Calu3 (cell line): Measurements from ENCODE around the gene MBNL1. TPM values are rescaled to one million over a fixed set of nuclear protein-coding genes. Genes with fewer than 3 reads are reported as not detected.

Experiments
- BruUV-seq: library from RNA; stranded (reverse); fragments of 400-500 nt; replicated peaks from 2 replicates; lab custom pipeline; 2021; lab: Mats Ljungman, UMichigan
- CTCF ChIA-PET: fragments of 300-600 bp; sonication (Branson Sonifier 250); formaldehyde crosslinking; loops from one replicate; lab custom pipeline; 2022; ENCODE audit warnings: antibody characterized with exemption; lab: Charles Lee
- DNase-seq: peaks from one replicate; pipeline ENCODE4 v3.0.0; 2022
- H3K27ac Mint-ChIP-seq: one replicate; pipeline ENCODE4 v1.8.0; 2022; ENCODE audit warnings: mixed read lengths; ENCODE audit not compliant: unreplicated experiment
- H3K27me3 Mint-ChIP-seq: one replicate; pipeline ENCODE4 v1.8.0; 2022; ENCODE audit warnings: mixed read lengths; ENCODE audit not compliant: unreplicated experiment
- H3K36me3 Mint-ChIP-seq: one replicate; pipeline ENCODE4 v1.8.0; 2022; ENCODE audit warnings: mild to moderate bottlenecking, moderate library complexity, mixed read lengths; ENCODE audit not compliant: insufficient read depth, unreplicated experiment
- H3K4me1 Mint-ChIP-seq: one replicate; pipeline ENCODE4 v1.8.0; 2022; ENCODE audit warnings: mild to moderate bottlenecking, low read depth, mixed read lengths; ENCODE audit not compliant: unreplicated experiment
- H3K4me3 Mint-ChIP-seq: one replicate; pipeline ENCODE4 v1.8.0; 2022; ENCODE audit warnings: mild to moderate bottlenecking, low read depth, moderate library complexity, mixed read lengths; ENCODE audit not compliant: unreplicated experiment
- H3K9me3 Mint-ChIP-seq: one replicate; pipeline ENCODE4 v1.8.0; 2022; ENCODE audit warnings: low read depth, mixed read lengths; ENCODE audit not compliant: unreplicated experiment
- intact Hi-C: fragments of 100-400 bp; cut with micrococcal nuclease; formaldehyde crosslinking; loops from one replicate; pipeline ENCODE4 v1.10.0; 2022; ENCODE audit not compliant: unreplicated experiment
- total RNA-seq: library from RNA; stranded (reverse); gene quantifications from 2 replicates; pipeline ENCODE4 v1.2.3, GENCODE V29; 2022
- TF ChIP-seq, protein P1 (sequence below): fragments of 200-600 bp; IDR thresholded peaks from one replicate; pipeline ENCODE4 v1.8.0; 2022; ENCODE audit warnings: antibody characterized with exemption; ENCODE audit not compliant: unreplicated experiment

Gene MBNL1
- total RNA-seq, 1 experiment from 2014 or later = 183 TPM

DNA sequence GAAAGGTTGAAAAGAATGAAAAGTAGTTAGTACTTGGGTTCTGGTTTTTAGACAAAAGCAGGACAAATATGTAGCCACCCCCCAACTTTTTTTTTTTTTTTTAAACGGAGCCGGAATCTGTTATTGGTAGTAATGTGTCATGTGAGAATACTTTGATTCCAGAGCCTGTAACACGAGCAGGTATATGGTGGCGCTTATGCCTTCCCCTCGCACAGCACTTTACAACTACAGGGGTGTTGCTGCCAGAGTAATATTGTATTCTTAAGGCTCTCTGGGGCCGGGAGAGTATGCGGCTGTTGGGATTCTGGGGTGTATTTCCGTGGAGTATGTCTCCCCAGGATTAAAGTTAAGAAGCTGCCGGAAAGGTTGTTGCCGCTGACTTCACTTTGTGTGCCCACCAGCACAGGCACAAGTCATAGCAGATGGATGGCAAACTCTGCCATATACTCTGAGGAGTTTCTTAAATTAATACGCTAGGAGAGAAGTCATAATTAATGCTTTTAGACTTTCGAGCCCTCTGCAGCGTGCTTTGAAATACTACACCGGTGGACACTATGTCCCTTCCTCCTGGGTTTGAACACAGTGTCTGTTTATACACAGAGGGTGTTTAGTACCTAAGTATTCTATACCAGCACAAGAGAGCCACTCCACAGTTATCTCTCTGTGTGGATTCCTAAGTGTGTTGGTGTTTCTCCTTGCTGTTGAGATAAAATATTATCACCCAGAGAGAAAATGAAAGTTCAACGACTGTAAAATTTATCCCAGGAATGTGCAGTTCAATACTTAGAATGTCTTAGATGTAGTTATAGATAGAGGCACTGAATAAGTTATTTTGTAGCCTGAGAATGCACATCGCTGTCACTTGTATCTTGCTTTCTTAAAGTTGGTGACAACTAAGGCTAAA lies 1.4 kb downstream of the MBNL1 start:
- BruUV-seq = no TSS peak
- Mint-ChIP-seq H3K9me3 (no peaks in the 10 kb centered on the region), H3K27ac (peak overlapping the region; percentile 94), H3K4me3 (peak overlapping the region; percentile 88), H3K4me1 (peaks cover 46% of the 10 kb centered on the region), H3K36me3 (peaks cover 68% of the 10 kb centered on the region), H3K27me3 (no peaks in the 10 kb centered on the region)
- TF ChIP-seq, protein P1, sequence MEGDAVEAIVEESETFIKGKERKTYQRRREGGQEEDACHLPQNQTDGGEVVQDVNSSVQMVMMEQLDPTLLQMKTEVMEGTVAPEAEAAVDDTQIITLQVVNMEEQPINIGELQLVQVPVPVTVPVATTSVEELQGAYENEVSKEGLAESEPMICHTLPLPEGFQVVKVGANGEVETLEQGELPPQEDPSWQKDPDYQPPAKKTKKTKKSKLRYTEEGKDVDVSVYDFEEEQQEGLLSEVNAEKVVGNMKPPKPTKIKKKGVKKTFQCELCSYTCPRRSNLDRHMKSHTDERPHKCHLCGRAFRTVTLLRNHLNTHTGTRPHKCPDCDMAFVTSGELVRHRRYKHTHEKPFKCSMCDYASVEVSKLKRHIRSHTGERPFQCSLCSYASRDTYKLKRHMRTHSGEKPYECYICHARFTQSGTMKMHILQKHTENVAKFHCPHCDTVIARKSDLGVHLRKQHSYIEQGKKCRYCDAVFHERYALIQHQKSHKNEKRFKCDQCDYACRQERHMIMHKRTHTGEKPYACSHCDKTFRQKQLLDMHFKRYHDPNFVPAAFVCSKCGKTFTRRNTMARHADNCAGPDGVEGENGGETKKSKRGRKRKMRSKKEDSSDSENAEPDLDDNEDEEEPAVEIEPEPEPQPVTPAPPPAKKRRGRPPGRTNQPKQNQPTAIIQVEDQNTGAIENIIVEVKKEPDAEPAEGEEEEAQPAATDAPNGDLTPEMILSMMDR = no peak
- CTCF ChIA-PET = interaction anchor here (0.5 to 2.0 kb wide), 6 partner anchors 11 to 638 kb away, joined by 3 to 11 read pairs (median 4); no protein-coding TSS in a partner anchor
- intact Hi-C loops = loop anchor here (2.0 to 10.0 kb wide), 9 partner anchors 29 to 835 kb away; no protein-coding TSS in a partner anchor
- DNase-seq = peak; percentile 36

DNA sequence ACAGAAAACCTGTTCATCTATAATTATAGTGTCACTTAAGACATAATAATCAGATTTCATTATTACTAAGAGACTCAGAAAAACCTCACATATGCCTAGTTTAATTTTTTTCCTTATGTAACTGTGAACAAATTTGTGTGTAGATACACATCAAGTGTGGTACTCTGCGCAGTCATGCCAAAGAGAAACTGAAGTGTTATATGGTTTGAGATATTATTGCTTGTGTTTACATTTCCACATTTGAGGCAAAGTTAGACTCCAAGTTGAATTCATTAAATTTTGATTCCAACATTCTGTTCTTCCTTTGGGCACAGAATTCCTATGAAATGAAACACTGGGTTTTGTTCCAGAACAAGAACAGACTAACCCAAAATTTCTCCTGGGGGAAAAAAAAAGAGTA lies 2.2 kb downstream of the MBNL1 start:
- no peak for DNase-seq

DNA sequence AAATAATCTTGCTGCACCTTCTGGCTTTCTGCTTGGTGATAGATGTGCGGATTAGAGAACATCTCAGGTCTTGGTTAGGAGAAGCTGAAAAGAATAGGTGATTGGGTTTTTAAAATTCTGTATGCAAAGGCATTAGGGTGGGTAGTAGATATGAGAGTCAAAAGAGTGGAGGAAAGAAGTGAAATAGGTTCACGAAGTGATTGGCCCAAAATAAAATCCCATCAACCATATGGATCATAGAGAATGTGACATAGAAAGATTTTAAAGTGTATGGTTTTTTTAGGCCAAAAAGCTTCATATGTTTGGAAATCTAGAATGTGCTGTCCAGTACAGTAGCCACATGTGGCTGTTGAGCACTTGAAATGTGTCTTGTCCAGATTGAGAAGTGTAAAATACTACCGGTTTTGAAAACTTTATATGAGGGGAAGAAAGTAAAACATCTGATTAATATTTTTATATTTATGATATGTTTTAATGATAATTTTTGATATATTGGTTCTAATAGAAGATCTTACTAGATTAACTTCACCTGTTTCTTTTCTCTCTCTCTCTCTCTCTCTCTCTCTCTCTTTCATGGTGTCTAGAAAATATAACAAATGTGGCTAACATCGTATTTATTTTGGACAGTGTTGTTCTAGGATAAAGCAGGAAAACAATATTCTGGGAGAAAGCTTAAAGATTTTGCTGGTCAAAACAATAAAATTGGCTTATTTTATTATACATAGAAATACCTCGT lies 2.9 kb downstream of the MBNL1 start:
- Mint-ChIP-seq H3K9me3 (no peaks in the 10 kb centered on the region), H3K27me3 (no peaks in the 10 kb centered on the region), H3K27ac (peak overlapping the region; percentile 94), H3K4me1 (peaks cover 45% of the 10 kb centered on the region), H3K36me3 (peaks cover 65% of the 10 kb centered on the region), H3K4me3 (peak overlapping the region; percentile 88)
- CTCF ChIA-PET = interaction anchor here (0.7 kb wide), 1 partner anchor 75 kb away, joined by 3 read pairs; no protein-coding TSS in a partner anchor
- intact Hi-C loops = loop anchor here (2.0 to 10.0 kb wide), 5 partner anchors 59 to 837 kb away; no protein-coding TSS in a partner anchor
- no TSS peak for BruUV-seq
- TF ChIP-seq, protein P1 = no peak
- no peak for DNase-seq

More for the DNA sequence above, 2.2 kb downstream of the MBNL1 start:
- no TSS peak for BruUV-seq
- intact Hi-C loops = loop anchor here (2.0 to 10.0 kb wide), 4 partner anchors 79 to 836 kb away; no protein-coding TSS in a partner anchor
- Mint-ChIP-seq H3K27ac (peak overlapping the region; percentile 94), H3K4me3 (peak overlapping the region; percentile 88), H3K4me1 (peaks cover 45% of the 10 kb centered on the region), H3K36me3 (peaks cover 68% of the 10 kb centered on the region), H3K27me3 (no peaks in the 10 kb centered on the region), H3K9me3 (no peaks in the 10 kb centered on the region)
- CTCF ChIA-PET = no interaction called here
- TF ChIP-seq, protein P1 = no peak

DNA sequence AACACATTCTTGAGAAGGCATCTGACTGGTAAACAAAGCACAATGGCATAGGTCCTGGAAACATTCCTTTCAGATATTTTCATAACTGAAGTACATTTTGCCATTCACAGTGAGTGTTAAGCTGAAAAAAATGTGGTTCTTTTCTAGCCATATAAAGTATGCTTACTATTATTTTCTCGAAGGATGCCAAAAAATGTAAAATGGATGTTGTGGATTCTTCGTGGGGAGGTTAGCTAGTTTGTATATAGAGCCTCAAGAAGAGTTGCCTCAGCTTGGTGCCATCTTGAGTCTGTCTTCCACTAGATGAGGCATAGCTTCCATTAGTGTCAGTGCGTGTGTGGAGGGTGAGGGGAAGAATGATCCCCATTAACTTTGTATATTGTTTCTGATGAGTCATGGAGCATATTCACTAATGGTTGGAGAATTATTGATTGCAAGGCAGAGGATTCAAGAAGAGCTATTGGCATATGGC lies 4.1 kb downstream of the MBNL1 start:
- H3K36me3 Mint-ChIP-seq = peaks cover 53% of the 10 kb centered on the region
- H3K9me3 Mint-ChIP-seq = no peaks in the 10 kb centered on the region
- TF ChIP-seq, protein P1 = no peak
- intact Hi-C loops = loop anchor here (2.0 to 10.0 kb wide), 3 partner anchors 58 to 838 kb away; no protein-coding TSS in a partner anchor
- peak overlapping the region; percentile 94 for H3K27ac Mint-ChIP-seq
- BruUV-seq = no TSS peak
- H3K27me3 Mint-ChIP-seq = no peaks in the 10 kb centered on the region
- peak overlapping the region; percentile 88 for H3K4me3 Mint-ChIP-seq
- CTCF ChIA-PET = interaction anchor here (1.2 kb wide), 1 partner anchor 8 kb away, joined by 7 read pairs; no protein-coding TSS in a partner anchor
- DNase-seq = no peak
- H3K4me1 Mint-ChIP-seq = peaks cover 40% of the 10 kb centered on the region
